Natural killer cell treated with Interleukin-12 subunit alpha and Interleukin-12 subunit beta and Interleukin-15 and Interleukin-18, amount 100 ng/mL, for 72 hours (primary cell): Measurements from ENCODE around the gene THPO. TPM values are rescaled to one million over a fixed set of nuclear protein-coding genes. Genes with fewer than 3 reads are reported as not detected.

Experiments
- ATAC-seq, 2 donors: fragments of 150-1000 bp; cut with Tn5 transposase in 1 of 2; sonication (Bioruptor Pico), chemical (Tn5 transposase) in 1 of 2; 2 replicates each; pipeline ENCODE4 v1.10.0; 2021
- DNase-seq: peaks from one replicate; pipeline ENCODE4 v3.0.0; 2022; ENCODE audit warnings: low spot score
- H3K27ac Mint-ChIP-seq, 2 donors: 1 replicate in 1 of 2; 2 replicates in 1 of 2; pipeline ENCODE4 v1.8.0; 2022; ENCODE audit warnings: mixed read lengths in 2 of 2, mild to moderate bottlenecking in 1 of 2, moderate library complexity in 1 of 2
- H3K27me3 Mint-ChIP-seq, 2 donors: 1 replicate in 1 of 2; 2 replicates in 1 of 2; pipeline ENCODE4 v1.8.0; 2022; ENCODE audit warnings: mixed read lengths in 2 of 2
- H3K36me3 Mint-ChIP-seq: one replicate; pipeline ENCODE4 v1.8.0; 2022; ENCODE audit warnings: mixed read lengths
- H3K4me1 Mint-ChIP-seq, 2 donors: 1 replicate in 1 of 2; 2 replicates in 1 of 2; pipeline ENCODE4 v1.8.0; 2022; ENCODE audit warnings: low read depth in 2 of 2, mixed read lengths in 2 of 2, mild to moderate bottlenecking in 1 of 2
- H3K4me3 Mint-ChIP-seq: one replicate; pipeline ENCODE4 v1.8.0; 2022; ENCODE audit warnings: mixed read lengths
- H3K9me3 Mint-ChIP-seq: 2 replicates; pipeline ENCODE4 v1.8.0; 2022; ENCODE audit warnings: mixed read lengths
- total RNA-seq, 2 donors: library from RNA; stranded (reverse); gene quantifications; one replicate each; pipeline ENCODE4 v1.2.3, GENCODE V29; 2022

Gene THPO
- not detected for total RNA-seq

DNA sequence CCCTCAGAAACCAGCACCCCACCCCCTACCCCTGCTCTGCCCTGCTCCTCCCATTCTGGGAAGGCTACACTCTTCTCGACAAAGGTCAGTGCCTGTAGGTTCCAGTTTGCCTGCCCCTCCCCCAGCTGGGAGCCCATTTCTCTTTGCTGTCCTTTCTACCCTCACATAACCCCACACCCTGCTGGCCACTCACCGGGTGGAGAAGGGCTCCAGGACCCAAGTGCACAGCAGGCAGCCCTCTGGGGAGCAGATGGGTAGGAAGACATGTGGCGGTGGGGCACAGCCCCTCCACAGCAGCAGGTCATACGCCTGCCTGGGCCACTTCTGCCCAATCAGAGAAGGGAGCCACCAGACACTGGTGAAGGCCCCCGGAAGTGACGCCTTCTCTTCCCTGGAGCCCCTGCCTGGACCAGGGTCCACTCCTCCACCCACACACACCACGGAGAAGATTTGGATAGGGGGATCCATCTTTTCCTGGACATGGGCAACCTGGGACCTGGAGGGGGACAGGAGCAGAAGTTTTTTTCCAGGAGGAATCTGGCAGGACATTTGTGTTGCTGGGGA is at the start of gene THPO:
THPO (minus strand) TSS at position 326 of the 564 bp plus-strand sequence. CDS start 1,948 bp downstream, outside the sequence.
- H3K4me3 Mint-ChIP-seq, result peak within 1 kb of the TSS; percentile 66
- DNase-seq, result no peak
- no peak within 1 kb of the TSS for H3K27ac Mint-ChIP-seq
- peaks cover 0 to 12% of the 10 kb centered on the region in 2 donors for H3K4me1 Mint-ChIP-seq
- peaks cover 46 to 51% of the 10 kb centered on the region in 2 donors for H3K27me3 Mint-ChIP-seq
- H3K36me3 Mint-ChIP-seq, result no peaks in the 10 kb centered on the region
- ATAC-seq, result no peak
- no peaks in the 10 kb centered on the region for H3K9me3 Mint-ChIP-seq

DNA sequence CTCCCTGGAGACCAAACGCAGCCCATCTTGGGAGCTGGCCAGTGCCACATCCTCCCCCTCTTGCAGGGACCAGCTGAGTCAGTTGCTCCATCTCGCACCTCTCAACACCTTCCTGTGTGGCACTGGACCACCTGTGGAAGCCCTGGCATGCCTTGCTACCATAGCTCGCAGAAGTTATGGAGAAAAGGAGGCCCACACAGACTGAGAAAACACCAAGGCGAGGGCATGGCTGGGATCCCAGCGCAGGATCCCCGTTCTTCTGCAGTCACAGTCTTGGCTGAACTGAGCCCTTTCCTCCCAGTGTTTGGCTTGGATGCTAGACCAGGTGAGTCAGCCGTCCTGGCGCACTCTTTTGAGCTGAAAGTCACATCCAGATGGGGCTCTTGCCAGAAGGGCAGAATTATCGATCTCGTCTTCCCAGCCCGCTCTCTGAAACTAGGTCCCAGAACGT is 48.7 kb upstream of the THPO start:
- no peak overlapping the region for H3K27ac Mint-ChIP-seq
- H3K9me3 Mint-ChIP-seq, result no peaks in the 10 kb centered on the region
- no peak overlapping the region for H3K4me3 Mint-ChIP-seq
- H3K27me3 Mint-ChIP-seq, result peaks cover 16 to 19% of the 10 kb centered on the region in 2 donors
- no peak for ATAC-seq
- no peaks in the 10 kb centered on the region for H3K4me1 Mint-ChIP-seq
- no peaks in the 10 kb centered on the region for H3K36me3 Mint-ChIP-seq
- DNase-seq, result no peak

DNA sequence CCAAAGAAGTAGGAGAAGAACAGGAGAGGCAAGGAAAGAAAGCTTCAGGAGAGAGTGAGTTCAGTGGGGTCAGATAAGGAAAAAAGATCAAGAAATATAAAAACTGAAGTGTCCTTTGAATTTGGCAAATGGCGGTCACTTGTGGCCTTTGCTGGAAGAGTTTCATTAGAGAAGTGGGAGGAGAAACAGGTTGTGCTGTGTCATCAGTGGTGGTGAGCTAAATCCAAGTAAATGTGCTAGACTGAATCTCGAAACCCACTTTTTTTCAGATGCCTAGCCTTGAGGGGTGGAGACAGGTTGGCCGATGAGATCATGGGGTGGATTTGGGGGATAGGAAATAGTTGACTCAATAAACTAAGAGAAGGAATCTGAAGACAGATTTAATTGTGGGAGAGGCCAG is 45.6 kb upstream of the THPO start:
- Mint-ChIP-seq H3K4me3 (no peak overlapping the region), H3K9me3 (no peaks in the 10 kb centered on the region), H3K27ac (no peak overlapping the region), H3K27me3 (peaks cover 16 to 18% of the 10 kb centered on the region in 2 donors), H3K36me3 (no peaks in the 10 kb centered on the region), H3K4me1 (no peaks in the 10 kb centered on the region)
- ATAC-seq (no peak), DNase-seq (no peak)

DNA sequence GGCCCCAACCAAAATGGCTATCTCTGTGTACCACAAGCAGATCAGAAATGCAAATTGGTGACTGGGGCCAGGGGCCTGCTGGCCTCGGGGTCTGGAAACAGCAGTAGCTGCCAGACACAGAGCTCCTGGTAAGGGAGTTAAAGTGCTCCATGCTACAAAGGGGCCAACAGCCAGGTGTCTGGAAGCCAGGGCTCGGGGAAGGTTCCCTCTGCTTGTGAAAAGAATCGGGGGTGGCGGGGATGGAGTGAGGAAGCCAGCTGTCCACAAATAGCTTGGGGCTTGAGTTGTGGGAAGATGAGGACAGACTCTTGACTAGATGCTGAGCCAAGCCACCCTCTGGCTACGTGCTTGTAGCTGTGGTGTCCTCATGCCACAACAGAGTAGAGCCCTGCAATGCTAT is 41.2 kb upstream of the THPO start:
- no peak for ATAC-seq
- H3K27ac Mint-ChIP-seq, result no peak overlapping the region
- H3K36me3 Mint-ChIP-seq, result no peaks in the 10 kb centered on the region
- no peak for DNase-seq
- H3K4me1 Mint-ChIP-seq, result no peaks in the 10 kb centered on the region
- H3K27me3 Mint-ChIP-seq, result peaks cover 11 to 16% of the 10 kb centered on the region in 2 donors
- H3K9me3 Mint-ChIP-seq, result no peaks in the 10 kb centered on the region
- no peak overlapping the region for H3K4me3 Mint-ChIP-seq

DNA sequence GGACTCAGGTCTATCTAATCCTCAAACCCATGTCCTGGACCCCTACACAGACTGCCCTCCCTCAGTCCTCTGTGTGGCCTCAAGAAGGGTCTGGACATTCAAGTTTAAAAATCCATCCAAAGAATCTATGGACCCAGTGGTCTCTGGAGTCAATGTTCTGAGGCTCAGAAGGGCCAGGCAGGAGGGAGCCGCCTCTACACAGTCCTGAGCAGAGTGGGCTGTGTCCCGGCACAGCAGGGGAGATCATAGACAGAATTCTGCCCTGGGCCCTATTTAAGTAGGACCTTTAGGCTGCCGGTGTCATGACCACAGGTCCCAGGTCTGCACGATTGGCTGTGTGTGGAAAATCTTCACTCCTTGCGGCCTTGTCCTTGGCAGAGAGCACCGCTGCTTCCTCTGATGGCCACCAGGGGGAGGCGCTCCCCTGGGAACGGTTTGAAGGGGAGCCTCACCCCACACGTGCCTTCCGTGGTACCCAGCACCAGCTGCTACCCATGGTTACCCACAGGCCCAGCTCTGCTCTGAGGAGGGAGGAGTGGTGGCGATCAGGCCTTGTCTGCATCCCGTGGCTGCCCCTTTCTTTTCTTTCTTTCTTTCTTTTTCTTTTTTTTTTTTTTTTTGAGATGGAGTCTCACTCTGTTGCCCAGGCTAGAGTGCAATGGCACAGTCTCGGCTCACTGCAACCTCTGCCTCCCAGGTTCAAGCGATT is 39.8 kb upstream of the THPO start:
- ATAC-seq (peak; percentile 81 to 84), DNase-seq (peak; percentile 68)
- Mint-ChIP-seq H3K27me3 (peaks cover 1 to 4% of the 10 kb centered on the region in 2 donors), H3K4me1 (no peaks in the 10 kb centered on the region), H3K36me3 (no peaks in the 10 kb centered on the region), H3K27ac (no peak overlapping the region), H3K4me3 (no peak overlapping the region), H3K9me3 (no peaks in the 10 kb centered on the region)

DNA sequence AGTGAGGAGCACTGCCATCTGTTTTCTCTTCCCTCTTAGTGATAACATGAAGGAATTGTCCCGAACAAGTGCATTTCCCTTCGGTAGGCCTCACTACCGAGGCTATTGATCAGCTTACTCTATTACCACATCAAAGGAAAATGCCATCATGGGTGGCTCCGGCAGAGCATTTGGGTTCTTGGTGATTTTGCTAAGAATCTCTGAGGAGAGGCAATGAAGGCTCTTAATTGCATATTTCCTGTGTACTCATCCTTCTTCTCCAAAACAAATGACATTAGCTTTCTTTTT is 37.1 kb upstream of the THPO start:
- Mint-ChIP-seq H3K4me3 (no peak overlapping the region), H3K27ac (no peak overlapping the region), H3K27me3 (no peaks in the 10 kb centered on the region), H3K36me3 (no peaks in the 10 kb centered on the region), H3K9me3 (no peaks in the 10 kb centered on the region), H3K4me1 (no peaks in the 10 kb centered on the region)
- ATAC-seq, result no peak
- DNase-seq, result no peak

DNA sequence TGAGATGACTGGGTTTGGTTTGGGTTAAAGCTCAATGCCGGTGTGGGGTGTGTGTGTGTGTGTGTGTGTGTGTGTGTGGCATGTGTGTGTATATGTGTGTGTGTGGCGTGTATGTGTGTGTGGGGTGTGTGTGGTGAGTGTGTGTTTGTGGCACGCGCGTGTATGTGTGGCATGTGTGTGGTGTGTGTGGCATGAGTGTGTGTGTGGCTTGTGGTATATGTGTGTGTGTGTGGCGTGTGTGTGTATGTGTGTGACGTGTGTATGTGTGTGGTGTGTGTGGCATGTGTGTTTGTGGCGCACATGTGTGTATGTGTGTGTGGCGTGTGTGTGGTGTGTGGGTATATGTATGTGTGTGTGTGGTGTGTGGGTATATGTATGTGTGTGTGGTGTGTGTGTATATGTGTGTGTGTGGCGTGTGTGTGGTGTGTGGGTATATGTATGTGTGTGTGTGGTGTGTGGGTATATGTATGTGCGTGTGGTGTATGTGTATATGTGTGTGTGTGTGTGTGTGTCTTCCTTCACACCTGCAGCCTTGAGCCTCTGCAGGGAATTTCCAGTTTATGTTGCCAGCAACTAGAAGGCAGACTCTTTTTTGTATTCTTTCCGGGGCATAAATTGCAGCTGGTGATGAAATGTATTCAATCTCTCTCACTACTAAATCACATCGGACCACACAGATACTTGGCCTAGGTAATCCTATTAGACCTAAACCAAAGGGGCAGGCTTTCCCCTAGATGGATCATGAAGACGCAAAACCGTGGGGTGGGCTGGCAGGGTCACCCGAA is 36.6 kb upstream of the THPO start:
- no peak overlapping the region for H3K4me3 Mint-ChIP-seq
- no peaks in the 10 kb centered on the region for H3K4me1 Mint-ChIP-seq
- H3K27ac Mint-ChIP-seq, result no peak overlapping the region
- no peaks in the 10 kb centered on the region for H3K9me3 Mint-ChIP-seq
- no peaks in the 10 kb centered on the region for H3K36me3 Mint-ChIP-seq
- ATAC-seq (peak in 1 of 2 donors; percentile 11), DNase-seq (no peak)
- H3K27me3 Mint-ChIP-seq, result no peaks in the 10 kb centered on the region

DNA sequence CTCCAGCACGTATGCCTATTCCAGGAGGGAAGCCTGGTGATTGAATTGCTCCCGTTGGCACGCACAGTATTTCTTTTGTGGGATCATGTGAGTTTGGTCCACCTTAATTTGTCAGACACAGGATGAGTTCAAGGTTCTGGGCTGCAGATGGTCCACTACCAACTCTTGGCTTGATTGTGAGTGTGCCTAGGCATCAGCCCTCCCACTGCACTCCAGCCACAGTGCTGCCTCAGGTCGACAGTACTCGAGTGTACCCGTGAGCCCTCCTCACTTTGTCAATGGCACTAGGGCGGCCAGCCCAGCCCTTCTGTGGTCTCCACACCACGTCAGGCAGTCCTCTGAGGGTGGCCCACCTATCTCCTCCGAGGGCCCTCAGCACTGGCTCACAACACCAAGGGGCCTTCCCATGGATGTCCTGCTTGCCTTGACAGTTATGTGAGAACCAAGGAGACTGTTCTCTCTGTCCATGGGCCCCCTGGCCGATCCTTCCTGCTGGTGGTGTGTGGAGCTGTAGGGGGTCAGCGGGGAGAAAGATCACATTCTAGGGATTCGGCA is 32.0 kb upstream of the THPO start:
- no peaks in the 10 kb centered on the region for H3K36me3 Mint-ChIP-seq
- H3K9me3 Mint-ChIP-seq, result no peaks in the 10 kb centered on the region
- no peaks in the 10 kb centered on the region for H3K4me1 Mint-ChIP-seq
- H3K27me3 Mint-ChIP-seq, result no peaks in the 10 kb centered on the region
- no peak overlapping the region for H3K4me3 Mint-ChIP-seq
- ATAC-seq (peak in 1 of 2 donors; percentile 42), DNase-seq (no peak)
- no peak overlapping the region for H3K27ac Mint-ChIP-seq

DNA sequence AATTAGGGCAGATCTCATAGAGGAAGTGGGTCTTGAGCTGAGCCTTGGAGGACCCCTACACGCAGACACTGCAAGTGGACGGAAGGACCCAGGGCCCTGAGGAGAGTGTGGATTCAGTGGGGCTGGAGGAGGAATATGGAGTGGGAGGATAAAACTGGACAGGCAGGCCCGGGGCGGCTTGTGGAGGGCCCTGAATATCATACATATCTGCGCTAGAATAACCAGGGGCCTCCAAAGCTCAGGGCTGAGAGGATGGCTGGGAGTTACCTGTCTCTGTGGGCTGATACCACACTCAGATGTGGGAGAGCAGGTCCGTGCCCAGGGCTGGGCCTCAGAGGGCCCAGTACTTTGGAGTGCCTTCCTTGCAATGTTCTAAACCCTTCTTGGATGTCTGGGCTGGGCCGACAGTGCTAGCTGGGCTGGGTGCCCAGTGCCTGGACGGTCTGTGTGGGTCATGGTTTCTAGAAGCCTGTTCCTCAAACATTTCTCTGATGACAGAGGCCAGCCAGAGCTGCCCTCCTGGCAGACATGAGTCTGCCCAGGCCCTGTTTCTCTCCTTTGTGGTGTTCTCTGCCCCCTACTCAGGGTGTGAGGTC is 31.4 kb upstream of the THPO start:
- Mint-ChIP-seq H3K4me1 (no peaks in the 10 kb centered on the region), H3K9me3 (no peaks in the 10 kb centered on the region), H3K36me3 (no peaks in the 10 kb centered on the region), H3K27ac (no peak overlapping the region), H3K27me3 (no peaks in the 10 kb centered on the region), H3K4me3 (no peak overlapping the region)
- ATAC-seq, result peak; percentile 22 to 29
- no peak for DNase-seq

DNA sequence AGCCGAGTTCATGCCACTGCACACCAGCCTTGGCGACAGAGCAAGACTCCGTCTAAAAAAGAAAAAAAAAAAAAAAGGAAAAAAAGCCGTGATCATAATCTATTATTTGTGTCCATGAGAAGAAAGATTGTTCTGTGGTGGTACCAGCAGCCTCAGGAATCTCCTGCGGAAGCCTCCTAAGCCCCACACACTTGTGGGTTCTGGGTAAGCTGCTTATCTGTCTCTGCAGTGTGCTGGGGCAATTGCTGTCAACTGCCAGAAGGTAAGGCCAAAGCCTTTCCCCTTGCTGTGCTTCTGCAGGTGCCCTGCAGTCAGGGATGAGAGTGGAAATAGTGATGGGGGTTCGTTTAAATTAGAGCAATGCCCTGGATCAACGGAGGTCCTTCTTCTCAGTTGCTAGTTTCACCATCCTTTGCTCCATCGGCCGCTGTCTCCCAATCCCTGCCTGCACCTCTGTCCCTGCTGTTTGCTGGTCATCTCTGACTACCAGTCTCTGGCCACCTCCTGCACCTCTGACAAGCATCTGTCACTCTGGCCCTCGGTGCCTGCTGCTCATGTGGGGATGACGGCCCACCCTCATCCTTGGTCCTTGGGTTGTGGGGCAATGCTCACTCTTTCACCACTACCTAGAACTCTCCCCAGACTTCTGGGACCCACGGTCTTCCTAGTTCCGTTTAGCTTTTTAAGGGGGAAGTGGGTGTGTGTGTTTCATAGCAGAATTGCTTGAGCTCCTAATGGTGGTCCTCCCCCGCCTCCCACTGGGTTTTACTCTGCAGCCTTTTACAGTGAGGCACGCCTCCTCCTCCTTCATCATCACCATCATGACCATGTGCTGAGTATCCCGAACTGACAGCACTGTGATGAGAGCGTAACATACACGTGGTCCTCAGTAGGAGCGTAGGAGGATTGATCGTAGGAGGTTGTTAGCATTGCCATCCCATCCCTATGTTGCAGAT is 27.3 kb upstream of the THPO start:
- H3K4me3 Mint-ChIP-seq, result no peak overlapping the region
- H3K9me3 Mint-ChIP-seq, result no peaks in the 10 kb centered on the region
- DNase-seq, result no peak
- ATAC-seq, result no peak
- H3K36me3 Mint-ChIP-seq, result no peaks in the 10 kb centered on the region
- H3K4me1 Mint-ChIP-seq, result no peaks in the 10 kb centered on the region
- H3K27me3 Mint-ChIP-seq, result peaks cover 13 to 15% of the 10 kb centered on the region in 2 donors
- H3K27ac Mint-ChIP-seq, result no peak overlapping the region

DNA sequence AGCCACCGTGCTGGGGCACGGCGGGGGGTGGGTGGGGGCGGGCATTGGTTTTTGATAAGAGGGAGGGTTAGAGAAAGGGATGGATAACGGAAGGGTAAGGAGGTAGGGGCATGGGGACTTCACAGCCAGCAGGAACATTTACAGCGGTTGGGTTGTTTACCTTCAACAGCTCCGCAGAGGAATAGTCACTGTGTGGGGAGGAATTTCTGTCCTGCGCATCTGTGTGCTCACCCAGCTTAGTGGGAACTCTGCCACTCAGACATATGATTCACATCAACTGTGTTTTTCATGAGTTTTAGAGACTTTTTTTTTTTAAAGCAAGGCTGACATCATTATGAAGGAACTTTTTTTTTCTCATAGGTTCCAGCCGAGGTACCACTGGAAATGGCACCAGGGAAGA is 21.4 kb upstream of the THPO start:
- Mint-ChIP-seq H3K4me1 (no peaks in the 10 kb centered on the region), H3K4me3 (no peak overlapping the region), H3K36me3 (no peaks in the 10 kb centered on the region), H3K27ac (no peak overlapping the region), H3K9me3 (no peaks in the 10 kb centered on the region), H3K27me3 (peaks cover 23% of the 10 kb centered on the region in 2 donors)
- ATAC-seq (no peak), DNase-seq (no peak)

DNA sequence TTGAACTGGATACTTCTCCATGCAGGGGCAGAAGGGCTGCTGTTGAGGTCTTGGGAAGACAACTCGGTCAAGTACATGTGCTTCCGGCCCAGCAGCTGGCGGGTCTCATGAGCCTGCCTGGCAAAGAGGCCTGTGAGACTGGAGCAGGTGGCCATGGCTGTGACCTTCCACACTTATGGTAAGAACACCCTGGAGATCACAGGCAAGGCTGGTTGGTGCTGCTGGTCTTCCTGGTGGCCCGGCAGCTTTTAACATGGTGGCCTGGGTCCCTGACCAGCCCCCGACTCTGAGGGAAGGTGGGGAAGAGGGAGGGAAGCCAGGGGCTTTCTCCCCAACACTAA is 17.3 kb upstream of the THPO start:
- no peak overlapping the region for H3K27ac Mint-ChIP-seq
- H3K9me3 Mint-ChIP-seq, result no peaks in the 10 kb centered on the region
- no peaks in the 10 kb centered on the region for H3K4me1 Mint-ChIP-seq
- ATAC-seq (no peak), DNase-seq (no peak)
- H3K4me3 Mint-ChIP-seq, result no peak overlapping the region
- no peaks in the 10 kb centered on the region for H3K36me3 Mint-ChIP-seq
- H3K27me3 Mint-ChIP-seq, result peaks cover 18 to 20% of the 10 kb centered on the region in 2 donors

DNA sequence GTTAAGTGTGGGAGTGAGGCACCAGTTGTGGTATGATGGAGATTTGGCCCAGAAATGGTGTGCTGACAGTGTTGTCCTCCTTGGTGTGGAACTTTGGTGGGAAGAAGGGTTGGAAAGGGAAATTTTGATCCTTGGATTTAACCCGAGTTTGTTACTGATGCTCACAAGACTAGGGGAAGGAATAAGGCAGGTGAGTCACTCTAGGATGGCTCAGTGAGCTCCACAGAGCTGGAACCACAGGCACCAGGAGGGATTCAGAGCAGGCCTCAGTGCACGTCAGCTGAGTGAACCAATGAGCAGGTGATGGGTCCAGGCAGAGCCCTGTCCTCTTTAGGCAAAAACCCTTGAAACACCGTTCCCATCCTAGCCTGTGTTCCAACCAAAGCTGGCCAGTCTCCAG is 13.3 kb upstream of the THPO start:
- no peak for ATAC-seq
- H3K4me3 Mint-ChIP-seq, result no peak overlapping the region
- no peaks in the 10 kb centered on the region for H3K36me3 Mint-ChIP-seq
- no peak for DNase-seq
- no peaks in the 10 kb centered on the region for H3K9me3 Mint-ChIP-seq
- no peak overlapping the region for H3K27ac Mint-ChIP-seq
- H3K27me3 Mint-ChIP-seq, result peaks cover 12 to 15% of the 10 kb centered on the region in 2 donors
- H3K4me1 Mint-ChIP-seq, result no peaks in the 10 kb centered on the region
